Skin of body (tissue), 2 donors: Measurements from ENCODE around the gene NYAP2. TPM values are rescaled to one million over a fixed set of nuclear protein-coding genes. Genes with fewer than 3 reads are reported as not detected.

Source experiments
- DNase-seq: peaks from one replicate; lab custom pipeline; 2025; lab: John Stamatoyannopoulos, UW
- total RNA-seq: library from RNA; depleted of rRNA; stranded (reverse); fragments of >200 nt; gene quantifications from one replicate; pipeline ENCODE4 v1.2.3, GENCODE V29; 2014

NYAP2 gene
- total RNA-seq, 1 donor from 2014 or later: 0.30 TPM

DNA sequence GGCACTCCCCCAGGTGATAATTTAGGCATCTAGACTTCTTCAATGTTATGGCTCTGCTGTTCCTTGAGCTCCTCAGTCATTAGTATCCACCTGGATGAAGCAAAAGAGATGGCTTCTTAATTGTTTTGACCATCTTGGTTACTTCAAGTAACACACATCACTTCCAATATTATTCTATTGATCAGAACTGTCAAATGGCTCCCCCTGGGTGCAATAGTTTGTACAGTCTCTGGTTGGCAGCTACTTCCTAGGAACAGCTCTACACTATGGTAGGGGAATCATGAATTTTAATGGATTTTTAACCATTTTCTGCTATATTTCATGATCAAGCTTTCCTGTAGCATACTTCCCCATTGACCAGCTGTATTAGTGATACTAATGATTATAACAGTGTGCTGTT, 157.0 kb downstream of the NYAP2 start:
- DNase-seq: no peak

DNA sequence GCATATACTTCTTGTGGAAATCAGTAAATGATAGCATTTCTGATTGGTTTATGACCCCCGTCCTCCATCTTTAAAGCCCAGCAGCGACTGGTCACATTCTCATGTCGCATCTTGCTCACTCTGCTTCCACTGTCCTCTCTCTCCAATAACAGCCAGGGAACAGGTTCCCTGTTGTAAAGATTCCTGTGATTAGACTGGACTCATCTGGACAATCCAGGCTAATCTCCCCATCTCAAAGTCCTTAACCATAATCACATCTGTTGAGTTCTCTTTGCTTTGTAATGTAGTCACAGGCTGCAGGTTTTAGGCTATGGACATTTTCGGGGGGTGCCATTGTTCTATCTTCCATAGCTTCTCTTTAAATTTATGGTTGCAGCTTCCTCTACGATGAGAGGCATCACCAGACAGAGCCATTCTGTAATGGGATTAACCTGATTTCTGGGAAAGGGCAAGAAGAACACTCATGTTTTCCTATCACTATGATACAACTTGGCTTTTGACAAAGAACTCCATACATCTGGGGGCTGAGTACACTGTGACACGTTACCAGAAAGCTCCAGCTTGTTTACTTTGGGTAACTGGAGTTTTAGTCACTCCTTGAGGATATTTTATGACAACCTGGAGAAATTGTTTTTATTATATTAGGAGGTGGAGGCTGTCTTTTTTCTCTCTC, 159.0 kb downstream of the NYAP2 start:
- DNase-seq: no peak

DNA sequence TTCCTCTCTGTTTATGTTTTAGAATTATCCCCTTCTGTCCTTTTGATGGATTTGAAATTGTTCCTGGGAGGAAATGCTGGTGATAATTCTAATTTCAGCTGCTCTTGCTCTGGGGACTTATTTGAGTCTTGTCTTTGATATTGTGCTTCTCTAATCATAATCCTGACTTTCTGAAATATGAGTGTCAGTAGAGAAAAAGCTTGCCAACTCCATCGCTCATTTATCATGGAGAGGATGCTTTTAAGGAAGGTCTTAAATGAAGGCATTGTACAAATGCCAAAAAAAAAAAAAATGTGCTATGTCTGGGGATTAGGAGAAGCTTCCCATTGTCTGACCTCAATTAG, 159.5 kb downstream of the NYAP2 start:
- DNase-seq: no peak

DNA sequence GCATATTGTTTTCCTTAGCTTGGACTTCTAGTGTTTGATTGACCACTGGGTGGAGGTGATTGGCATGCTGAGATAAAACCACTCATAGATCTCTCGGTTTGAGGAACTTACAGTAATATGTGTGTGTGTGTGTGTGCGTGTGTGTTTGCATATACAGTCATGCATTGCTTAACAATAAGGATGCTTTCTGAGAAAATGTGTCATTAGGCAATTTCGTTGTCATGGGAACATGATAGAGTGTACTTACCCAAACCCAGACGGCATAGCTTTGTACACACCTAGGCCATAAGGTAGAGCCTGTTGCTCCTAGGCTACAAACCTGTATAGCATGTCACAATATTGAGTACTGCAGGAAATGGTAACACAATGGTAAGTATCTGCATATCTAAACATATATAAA, 167.3 kb downstream of the NYAP2 start:
- no peak for DNase-seq

DNA sequence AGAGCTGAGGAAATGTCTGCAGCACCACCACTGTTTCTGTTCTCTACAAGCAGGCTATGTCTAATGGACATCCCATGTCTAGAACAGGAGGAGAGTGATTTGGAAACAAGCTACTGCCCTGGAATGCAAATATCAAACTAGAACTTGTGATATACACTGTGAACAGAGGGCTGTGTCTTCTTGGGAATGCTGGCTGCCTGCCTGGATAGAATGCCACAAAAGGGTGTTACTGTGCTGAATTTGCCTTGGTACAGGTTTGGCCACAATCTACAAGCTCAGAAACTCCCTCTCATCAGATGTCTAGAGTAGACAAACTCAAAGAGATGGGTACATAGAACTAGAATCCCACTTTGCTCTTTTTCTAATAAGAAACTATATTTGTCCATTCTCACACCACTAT, 170.5 kb downstream of the NYAP2 start:
- no peak for DNase-seq

DNA sequence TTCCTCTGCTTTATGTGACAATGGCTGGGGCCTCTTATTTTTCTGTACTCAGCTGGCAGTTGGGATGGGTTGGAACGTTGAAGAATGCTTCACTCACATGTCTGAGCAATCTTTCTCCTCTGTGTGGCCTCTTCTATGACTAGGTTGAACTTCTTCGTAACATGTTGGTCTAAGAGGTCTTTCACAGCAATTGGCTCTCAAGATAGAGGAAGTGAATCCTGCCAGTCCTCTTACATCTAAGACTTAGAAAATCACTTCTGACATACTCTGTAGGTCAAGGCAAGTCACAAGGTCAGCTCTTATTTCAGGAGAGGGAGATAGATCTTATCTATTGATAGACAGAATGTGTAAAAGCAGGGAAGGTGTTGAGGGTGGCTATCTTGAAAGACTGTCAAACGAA, 174.1 kb downstream of the NYAP2 start:
- DNase-seq: no peak

DNA sequence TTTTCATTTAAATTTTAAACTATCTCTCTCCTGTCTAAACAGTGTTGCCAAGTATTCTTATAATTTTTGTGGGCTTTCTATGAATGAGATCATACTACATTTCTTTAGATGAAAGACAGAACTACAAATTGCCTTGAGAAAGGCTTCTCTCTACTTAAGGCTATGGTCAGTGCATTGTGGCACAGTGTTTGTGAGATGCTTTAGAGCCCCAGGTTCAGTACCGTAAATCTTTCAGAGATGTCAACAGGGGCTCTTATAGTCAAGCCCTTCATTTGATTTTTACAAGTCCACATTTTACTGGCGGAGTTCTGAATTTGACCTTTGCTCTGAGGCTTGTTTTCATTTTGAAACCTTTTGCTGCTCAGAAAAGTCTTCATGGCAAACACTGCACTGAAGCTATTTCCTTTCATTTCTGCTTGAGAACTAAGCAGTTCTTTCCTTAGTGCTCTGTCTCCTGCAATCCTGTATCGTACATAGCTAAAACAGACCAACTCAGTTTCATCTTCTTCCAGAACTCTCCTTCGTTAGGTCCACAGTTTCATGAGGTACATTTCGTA, 175.2 kb downstream of the NYAP2 start:
- DNase-seq: no peak

DNA sequence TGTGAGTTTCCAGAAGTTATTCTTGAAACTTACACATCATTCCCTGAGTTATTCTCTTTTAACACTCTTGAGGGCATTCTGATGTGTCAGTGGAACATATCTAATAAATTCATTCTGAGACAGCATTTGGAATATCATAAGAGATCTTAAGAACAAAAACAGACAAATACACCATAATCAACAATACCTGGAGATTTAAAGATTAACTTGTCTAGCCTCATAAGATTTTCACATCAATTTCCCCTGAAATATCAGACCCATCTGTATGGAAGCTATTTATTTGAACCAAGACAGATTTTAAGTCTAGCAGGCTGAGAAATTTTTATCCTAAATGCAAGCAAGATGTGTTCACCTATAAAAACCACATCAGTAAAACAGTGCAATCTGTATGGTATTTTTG, 181.6 kb downstream of the NYAP2 start:
- no peak for DNase-seq

DNA sequence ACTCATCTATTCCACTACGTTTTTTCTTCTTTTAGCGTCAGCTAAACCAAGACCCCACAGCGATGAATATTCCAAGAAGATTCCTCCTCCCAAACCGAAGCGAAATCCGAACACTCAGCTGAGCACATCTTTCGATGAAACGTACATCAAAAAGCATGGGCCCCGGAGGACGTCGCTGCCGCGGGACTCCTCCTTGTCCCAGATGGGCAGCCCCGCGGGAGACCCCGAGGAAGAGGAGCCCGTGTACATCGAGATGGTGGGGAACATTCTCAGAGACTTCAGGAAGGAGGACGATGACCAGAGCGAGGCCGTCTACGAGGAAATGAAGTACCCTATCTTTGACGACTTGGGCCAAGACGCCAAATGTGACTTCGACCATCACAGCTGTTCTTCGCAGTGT, 182.4 kb downstream of the NYAP2 start:
- DNase-seq: no peak

DNA sequence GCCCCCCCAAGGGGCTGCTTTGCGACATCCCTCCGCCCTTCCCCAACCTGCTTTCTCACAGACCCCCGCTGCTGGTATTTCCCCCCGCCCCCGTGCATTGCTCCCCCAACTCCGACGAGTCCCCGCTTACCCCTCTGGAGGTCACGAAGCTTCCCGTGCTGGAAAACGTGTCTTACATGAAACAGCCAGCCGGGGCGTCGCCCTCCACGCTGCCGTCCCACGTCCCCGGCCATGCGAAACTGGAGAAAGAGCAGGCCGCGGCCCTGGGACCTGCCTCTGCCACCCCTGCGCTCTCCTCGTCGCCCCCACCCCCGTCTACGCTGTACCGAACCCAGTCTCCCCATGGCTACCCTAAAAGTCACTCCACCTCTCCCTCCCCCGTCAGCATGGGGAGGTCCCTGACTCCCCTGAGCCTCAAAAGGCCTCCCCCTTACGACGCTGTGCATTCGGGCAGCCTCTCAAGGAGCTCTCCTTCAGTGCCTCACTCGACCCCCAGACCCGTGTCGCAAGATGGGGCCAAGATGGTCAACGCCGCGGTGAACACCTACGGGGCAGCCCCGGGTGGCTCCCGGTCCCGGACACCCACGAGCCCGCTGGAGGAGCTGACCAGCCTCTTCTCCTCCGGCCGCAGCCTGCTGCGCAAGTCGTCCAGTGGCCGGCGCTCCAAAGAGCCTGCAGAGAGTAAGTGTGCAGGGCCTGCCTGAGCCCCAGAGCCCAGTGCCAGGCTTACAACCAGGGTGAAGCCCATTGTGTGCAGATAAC, 183.0 kb downstream of the NYAP2 start:
- no peak for DNase-seq

DNA sequence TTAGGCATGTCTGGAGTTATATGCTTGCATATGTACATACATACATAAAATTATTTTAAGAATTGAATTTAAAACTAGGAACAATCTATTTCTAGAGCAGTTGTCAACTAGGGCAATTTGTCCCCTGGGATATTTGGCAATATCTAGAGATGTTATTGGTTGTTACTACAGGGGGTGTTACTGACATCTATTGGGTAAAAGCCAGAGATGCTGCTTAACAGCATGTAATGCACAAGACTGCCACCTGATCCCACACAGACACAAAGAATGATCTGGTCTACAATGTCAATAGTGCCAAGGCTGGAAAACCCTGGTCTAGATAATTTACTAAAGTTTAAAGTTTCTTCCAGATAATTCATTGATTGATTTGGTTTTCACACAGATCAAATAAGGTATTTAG, 185.3 kb downstream of the NYAP2 start:
- no peak for DNase-seq

DNA sequence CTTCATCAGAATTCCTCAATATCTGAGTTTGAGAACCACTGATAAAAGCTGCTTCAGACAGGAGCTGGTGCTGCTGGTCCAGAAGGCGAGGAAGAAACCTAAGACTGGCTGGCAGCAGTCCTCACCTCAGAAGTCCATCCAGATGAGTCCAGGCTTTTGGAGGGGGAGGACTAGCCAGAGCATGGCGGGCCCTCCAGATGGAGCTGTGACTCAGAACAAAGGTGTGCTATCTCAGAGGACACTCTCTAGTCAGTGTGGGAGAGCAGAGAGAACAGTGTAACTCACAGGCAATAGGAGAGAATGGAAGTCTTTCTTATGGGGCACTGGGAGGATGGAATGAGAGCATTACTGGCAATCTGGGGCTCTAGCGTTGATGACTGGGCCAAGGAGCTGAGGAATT, 191.4 kb downstream of the NYAP2 start:
- DNase-seq: no peak

DNA sequence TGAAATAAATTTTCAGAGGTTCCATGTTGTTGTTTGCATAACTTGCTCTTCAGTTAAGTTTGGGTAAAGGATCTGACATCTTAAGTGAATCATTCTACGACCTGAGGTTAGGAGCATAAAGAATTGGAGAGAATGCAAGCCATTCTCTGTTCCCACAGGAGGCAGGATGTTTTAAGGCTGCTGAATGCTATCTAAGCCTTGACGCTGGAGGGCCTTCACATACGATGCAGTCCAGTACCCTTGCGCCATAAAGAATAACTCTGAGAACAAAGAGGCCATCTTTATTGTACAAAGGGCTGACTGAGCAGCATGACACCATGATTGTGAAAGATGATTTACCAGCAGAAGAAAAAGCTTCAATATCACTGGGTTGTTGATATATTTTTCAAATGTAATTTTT, 198.4 kb downstream of the NYAP2 start:
- no peak for DNase-seq

DNA sequence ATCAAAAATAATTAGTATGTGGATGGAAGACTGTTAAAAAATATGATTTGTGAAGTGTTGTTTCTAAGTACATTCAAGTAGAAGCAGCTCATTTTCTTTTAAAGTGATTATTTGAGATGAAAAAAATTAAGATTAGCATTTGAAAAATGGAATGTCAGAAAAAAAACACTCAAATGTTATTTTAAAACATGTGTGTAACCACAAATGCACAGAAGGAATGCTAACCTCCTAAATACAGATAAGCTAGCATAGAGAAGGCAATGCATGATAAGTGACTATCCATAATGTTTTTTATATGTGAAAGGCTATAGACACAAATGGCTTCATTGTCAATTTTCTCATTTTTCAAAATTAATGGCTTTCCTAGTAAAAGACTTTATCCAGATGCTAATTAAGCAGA, 198.9 kb downstream of the NYAP2 start:
- DNase-seq: no peak

DNA sequence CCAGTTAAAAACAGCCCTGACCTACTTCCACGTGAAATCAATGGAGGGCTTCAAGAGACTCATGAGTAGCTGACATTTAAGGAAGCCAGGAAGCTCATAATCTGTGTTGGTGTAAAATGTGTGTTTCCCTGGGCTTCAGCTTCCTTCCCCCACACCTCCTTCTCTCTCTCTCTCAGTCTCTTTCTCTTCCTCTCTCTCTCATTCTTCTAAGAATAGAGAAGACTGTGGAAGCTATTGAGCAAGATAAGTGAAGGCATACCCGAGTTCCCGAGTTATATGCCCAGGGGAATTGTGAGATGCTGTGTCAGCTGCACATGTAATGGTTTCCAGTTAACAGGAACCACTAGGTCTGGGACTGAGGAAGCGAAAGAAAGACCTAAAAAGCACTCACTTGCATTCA, 199.4 kb downstream of the NYAP2 start:
- DNase-seq: no peak

DNA sequence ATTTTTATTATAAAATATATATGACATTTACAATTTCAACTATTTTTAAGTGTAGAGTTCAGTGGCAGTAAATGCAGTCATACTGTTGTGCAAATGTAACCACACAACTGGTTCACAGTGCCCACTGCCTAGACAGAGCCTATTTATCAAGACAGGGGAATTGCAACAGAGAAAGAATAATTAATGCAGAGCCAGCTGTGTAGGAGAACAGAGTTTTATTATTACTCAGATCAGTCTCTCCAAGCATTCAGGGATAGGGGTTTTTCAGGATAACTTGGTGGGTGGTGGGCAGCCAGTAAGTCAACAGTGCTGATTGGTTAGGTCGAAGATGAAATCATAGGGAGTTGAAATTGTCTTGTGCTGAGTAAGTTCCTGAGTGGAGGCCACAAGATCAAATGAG, 200.3 kb downstream of the NYAP2 start:
- DNase-seq: no peak

DNA sequence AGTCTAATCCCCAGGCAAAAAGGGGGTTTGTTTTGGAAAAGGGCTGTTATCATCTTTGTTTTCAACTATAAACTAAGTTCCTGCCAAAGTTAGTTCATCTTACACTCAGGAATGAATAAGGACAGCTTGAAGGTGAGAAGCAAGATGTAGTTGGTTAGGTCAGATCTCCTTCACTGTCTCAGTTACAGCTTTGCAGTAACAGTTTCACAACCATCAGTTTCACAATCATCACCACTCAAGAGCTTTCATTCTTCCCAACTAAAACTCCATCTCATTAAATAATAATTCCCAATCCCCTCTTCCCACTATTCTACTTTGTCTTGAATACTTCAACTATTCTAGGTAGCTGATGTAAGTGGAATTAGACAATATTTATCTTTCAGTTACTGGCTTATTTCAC, 200.9 kb downstream of the NYAP2 start:
- no peak for DNase-seq

DNA sequence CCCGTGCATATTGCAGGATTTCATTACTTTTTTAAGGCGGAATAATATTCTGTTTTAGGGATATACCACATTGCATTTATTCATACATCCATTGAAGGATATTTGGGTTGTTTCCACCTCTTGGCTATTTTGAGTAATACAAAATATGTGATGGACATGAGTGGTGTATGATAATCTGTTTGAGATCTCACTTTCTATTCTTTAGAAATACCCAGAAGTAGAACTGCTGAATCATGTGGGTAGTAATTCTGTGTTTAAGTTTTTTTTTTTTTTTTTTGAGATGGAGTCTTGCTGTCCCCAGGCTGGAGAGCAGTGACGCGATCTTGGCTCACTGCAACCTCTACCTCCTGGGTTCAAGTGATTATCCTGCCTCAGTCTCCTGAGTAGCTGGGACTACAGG, 201.4 kb downstream of the NYAP2 start:
- DNase-seq: no peak

DNA sequence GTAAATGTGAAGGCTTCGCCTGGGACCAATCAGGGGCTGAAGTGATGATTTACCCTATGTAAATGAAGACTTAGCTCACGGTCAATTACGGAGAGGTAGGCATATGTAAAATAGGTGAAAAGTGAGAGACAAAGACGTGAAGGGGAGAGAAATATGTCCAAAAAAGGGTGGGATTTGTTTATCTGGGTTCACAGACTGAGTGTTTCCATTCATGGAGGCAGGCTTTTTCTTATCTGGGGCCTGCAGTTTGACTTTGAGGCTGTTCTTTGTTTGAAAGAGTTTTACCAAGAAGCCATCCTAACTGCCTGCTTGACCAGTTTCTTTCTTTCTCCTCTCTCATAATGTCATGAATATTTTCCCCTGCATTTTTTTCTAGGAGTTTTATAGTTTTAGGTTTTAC, 202.7 kb downstream of the NYAP2 start:
- DNase-seq: no peak

DNA sequence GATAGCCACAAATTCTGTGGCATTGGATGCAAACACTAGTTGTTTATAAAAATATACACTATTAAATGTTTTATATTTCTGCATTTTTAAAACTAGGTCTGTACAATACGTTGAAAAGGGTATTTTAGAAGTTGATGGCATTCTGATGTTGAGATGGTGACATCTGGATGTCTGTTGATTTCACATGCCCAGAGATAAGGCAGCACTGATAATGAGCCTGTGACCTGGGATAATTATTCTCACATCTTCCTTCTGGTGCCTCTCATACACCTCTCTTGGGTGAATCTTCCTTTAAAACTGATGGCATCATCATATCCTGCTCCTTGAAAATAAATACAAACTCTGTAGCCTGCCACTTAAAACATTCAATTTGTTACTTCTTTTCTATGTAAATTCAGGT, 208.6 kb downstream of the NYAP2 start:
- no peak for DNase-seq

DNA sequence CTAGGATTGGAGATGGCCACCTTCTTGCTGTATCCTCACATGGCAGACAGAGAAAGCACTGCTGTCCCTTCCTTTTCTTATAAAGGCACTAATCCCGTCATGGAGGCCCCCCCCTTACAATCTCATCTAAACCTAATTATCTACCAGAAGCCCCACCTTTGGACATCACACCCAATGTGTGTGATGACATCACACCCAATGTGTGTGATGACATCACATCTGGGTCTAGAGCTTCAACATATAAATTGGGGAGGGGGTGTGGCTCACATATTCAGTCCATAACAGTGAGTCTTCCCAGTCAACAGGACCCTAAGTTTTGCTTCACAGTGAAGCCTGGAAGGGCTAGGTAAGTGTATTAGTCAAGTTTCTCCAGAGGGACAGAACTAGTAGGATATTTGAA, 213.1 kb downstream of the NYAP2 start:
- DNase-seq: no peak

DNA sequence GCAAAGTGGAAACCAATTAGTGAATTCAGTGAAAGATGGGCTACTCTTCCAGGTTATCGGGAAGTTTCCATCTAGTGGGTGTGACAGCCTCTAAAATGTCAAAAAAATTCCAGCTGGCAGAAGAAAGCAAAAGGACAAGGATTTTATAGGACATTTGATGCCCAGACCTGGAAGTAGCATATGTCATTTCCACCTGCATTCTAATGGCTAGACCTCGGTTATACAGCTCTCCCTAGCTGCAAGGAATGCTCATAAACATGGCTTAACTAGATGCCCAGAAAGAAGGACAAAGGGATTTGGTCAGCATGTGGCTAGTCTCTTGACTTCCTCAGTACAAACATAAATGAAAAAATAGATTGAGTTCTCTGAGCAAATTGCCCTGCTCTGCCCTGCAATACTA, 215.4 kb downstream of the NYAP2 start:
- DNase-seq: no peak

DNA sequence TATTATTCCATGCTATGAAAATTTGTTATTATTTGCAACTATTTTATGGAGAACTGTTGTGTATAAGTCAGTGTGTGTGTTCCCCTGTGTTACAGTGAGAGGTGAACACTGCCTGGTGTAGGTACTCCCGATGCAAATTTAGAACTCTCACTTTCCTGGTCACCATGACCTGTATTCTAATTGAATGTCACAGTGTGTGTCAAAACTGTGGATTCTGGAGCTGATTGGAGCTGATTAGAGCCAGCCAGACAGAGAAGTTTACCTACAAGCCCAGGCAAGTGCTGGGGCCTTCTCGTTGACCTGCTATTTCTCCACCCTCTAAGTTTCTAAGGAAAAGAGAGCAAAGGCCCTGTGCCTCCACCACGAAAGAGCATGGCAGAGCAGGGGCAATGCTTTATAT, 216.0 kb downstream of the NYAP2 start:
- DNase-seq: no peak
